ENCODE data around the gene MRPS18B.

GRCh38 chr6:30601815-30602641, 15.6 kb upstream of the MRPS18B start:
- TF ChIP-seq, protein P1, sequence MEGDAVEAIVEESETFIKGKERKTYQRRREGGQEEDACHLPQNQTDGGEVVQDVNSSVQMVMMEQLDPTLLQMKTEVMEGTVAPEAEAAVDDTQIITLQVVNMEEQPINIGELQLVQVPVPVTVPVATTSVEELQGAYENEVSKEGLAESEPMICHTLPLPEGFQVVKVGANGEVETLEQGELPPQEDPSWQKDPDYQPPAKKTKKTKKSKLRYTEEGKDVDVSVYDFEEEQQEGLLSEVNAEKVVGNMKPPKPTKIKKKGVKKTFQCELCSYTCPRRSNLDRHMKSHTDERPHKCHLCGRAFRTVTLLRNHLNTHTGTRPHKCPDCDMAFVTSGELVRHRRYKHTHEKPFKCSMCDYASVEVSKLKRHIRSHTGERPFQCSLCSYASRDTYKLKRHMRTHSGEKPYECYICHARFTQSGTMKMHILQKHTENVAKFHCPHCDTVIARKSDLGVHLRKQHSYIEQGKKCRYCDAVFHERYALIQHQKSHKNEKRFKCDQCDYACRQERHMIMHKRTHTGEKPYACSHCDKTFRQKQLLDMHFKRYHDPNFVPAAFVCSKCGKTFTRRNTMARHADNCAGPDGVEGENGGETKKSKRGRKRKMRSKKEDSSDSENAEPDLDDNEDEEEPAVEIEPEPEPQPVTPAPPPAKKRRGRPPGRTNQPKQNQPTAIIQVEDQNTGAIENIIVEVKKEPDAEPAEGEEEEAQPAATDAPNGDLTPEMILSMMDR (IDR thresholded peaks at IDR 0.05): no peak
- TF ChIP-seq POLR2AphosphoS5 (IDR thresholded peaks at IDR 0.05): no peak

All from upper lobe of left lung (tissue), 4 donors.